ENCODE results near the gene PPP1R3E.

- TF ChIP-seq CTCF (IDR thresholded peaks at IDR 0.05; ENCODE audit: low read depth, low read length): no peak
- no peak for TF ChIP-seq EZH2phosphoT487 (IDR thresholded peaks at IDR 0.05; ENCODE audit: low read depth)
These were observed 15.7 kb downstream of the PPP1R3E start for GRCh38 chr14:23286902-23287479.
